Smooth muscle cell (in vitro differentiated cells): ENCODE results near the gene COL18A1. TPM values are rescaled to one million over a fixed set of nuclear protein-coding genes. Genes with fewer than 3 reads are reported as not detected.
"Not testable (repeated sequence)": the region's sequence is repeated elsewhere in the genome, so short reads cannot be mapped to it uniquely, and the experiment has no call there.

Experiments
- DNase-seq: peaks from one replicate; lab custom pipeline; 2025; ENCODE audit not compliant: unreplicated experiment; lab: John Stamatoyannopoulos, UW
- H2AFZ ChIP-seq: fragments of 200-600 bp; sonication (generic); 2 replicates; pipeline ENCODE4 v1.6.0; 2016; ENCODE audit warnings: antibody characterized with exemption, low read depth, mild to moderate bottlenecking
- H3F3A ChIP-seq: fragments of 200-600 bp; sonication (generic); 2 replicates; pipeline ENCODE4 v1.6.0; 2017; ENCODE audit warnings: antibody characterized with exemption, low read depth
- H3K27ac ChIP-seq: fragments of 200-600 bp; sonication (generic); 2 replicates; pipeline ENCODE4 v1.5.1; 2016; ENCODE audit warnings: low read depth, mild to moderate bottlenecking
- H3K27me3 ChIP-seq: fragments of 200-600 bp; sonication (generic); 2 replicates; pipeline ENCODE4 v1.6.1; 2016; ENCODE audit warnings: low read depth, mild to moderate bottlenecking
- H3K36me3 ChIP-seq: fragments of 200-600 bp; sonication (generic); 2 replicates; pipeline ENCODE4 v1.5.1; 2016; ENCODE audit warnings: low read depth
- H3K4me1 ChIP-seq: fragments of 200-600 bp; sonication (generic); 2 replicates; pipeline ENCODE4 v1.5.1; 2016; ENCODE audit warnings: low read depth
- H3K4me2 ChIP-seq: fragments of 200-600 bp; sonication (generic); 2 replicates; pipeline ENCODE4 v1.6.0; 2016; ENCODE audit warnings: mild to moderate bottlenecking
- H3K4me3 ChIP-seq: fragments of 200-600 bp; sonication (generic); 2 replicates; pipeline ENCODE4 v1.5.1; 2016; ENCODE audit warnings: mild to moderate bottlenecking
- H3K79me2 ChIP-seq: fragments of 200-600 bp; sonication (generic); 2 replicates; pipeline ENCODE4 v1.6.0; 2016; ENCODE audit warnings: low read depth, mild to moderate bottlenecking
- H3K9ac ChIP-seq: fragments of 200-600 bp; sonication (generic); 2 replicates; pipeline ENCODE4 v1.6.0; 2016; ENCODE audit warnings: low read depth
- H3K9me3 ChIP-seq: fragments of 200-600 bp; sonication (generic); replicated peaks from 2 replicates; pipeline ENCODE4 v1.5.1; 2016; ENCODE audit warnings: low read depth
- H4K20me1 ChIP-seq: fragments of 200-600 bp; sonication (generic); 2 replicates; pipeline ENCODE4 v1.6.0; 2016; ENCODE audit warnings: low read depth
- WGBS: methylation state at CpG from one replicate; pipeline ENCODE4 v1.1.7; 2016; ENCODE audit warnings: low lambda C conversion rate; 5-methylcytosine and 5-hydroxymethylcytosine counted together
- polyA plus RNA-seq: library from polyadenylated mRNA; unstranded; fragments of >200 nt; fragmentation: Nextera tagmentation; extraction: Ambion mirVana; gene quantifications from 2 replicates; pipeline ENCODE4 v1.2.1, GENCODE V29; 2016
- total RNA-seq: library from RNA; depleted of rRNA; stranded (reverse); fragments of >200 nt; gene quantifications from 2 replicates; pipeline ENCODE4 v1.2.3, GENCODE V29; 2014
- TF ChIP-seq, protein P1 (sequence below): fragments of 200-600 bp; sonication (generic); IDR thresholded peaks from 2 replicates; pipeline ENCODE4 v1.5.1; 2017; ENCODE audit warnings: borderline replicate concordance, mild to moderate bottlenecking, antibody characterized with exemption; ENCODE audit not compliant: insufficient read depth, poor library complexity, severe bottlenecking

COL18A1 gene
- total and polyA plus RNA-seq, 2 experiments from 2014 or later = 192 to 485 TPM

DNA sequence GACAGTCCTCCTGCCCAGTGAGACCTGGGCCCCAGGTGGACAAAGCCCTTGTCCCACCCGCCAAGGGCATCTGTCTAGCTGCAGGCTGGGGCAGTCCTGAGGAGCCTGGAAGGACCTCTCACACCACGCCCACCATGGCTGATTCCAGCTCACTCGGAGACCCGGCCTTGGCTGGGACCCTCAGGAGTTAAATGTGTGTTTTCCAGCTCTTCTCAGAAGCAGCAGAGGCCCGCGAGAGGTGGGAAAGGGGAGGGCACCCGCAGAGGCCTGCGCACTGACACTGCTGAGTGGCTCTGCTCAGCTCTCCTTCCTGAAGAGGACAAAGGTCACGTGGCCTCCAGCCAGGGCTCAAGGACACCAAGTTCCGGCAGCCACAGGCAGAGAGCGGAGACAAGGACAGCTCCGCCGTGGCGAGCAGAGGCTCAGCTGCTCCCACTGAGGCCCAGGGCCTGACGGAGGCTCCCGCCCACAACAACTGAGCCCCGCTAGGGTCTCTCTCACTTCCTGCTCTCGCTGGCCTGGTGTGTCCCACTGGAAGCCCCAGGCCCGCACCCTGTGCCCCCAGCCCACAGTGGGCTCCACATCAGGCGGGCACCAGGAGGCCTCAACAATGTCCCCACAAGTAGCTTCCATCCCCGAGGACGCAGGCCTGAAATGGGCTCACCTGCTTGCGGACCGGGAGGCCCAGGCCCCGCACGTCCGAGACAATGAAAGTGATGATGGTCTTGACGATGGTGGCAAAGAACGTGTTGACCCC is 120.4 kb downstream of the COL18A1 start:
- Histone ChIP-seq H2AFZ (no peak overlapping the region), H3F3A (no peaks in the 10 kb centered on the region), H3K36me3 (no peaks in the 10 kb centered on the region), H3K27me3 (no peaks in the 10 kb centered on the region), H3K9me3 (peaks cover 2% of the 10 kb centered on the region), H4K20me1 (no peaks in the 10 kb centered on the region), H3K4me2 (no peak overlapping the region), H3K79me2 (no peaks in the 10 kb centered on the region), H3K4me1 (no peaks in the 10 kb centered on the region), H3K4me3 (no peak overlapping the region), H3K27ac (no peak overlapping the region), H3K9ac (no peak overlapping the region)
- 96% methylated on average over 26 of the region's 29 CpGs for WGBS
- TF ChIP-seq, protein P1, sequence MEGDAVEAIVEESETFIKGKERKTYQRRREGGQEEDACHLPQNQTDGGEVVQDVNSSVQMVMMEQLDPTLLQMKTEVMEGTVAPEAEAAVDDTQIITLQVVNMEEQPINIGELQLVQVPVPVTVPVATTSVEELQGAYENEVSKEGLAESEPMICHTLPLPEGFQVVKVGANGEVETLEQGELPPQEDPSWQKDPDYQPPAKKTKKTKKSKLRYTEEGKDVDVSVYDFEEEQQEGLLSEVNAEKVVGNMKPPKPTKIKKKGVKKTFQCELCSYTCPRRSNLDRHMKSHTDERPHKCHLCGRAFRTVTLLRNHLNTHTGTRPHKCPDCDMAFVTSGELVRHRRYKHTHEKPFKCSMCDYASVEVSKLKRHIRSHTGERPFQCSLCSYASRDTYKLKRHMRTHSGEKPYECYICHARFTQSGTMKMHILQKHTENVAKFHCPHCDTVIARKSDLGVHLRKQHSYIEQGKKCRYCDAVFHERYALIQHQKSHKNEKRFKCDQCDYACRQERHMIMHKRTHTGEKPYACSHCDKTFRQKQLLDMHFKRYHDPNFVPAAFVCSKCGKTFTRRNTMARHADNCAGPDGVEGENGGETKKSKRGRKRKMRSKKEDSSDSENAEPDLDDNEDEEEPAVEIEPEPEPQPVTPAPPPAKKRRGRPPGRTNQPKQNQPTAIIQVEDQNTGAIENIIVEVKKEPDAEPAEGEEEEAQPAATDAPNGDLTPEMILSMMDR = no peak
- DNase-seq = no peak

DNA sequence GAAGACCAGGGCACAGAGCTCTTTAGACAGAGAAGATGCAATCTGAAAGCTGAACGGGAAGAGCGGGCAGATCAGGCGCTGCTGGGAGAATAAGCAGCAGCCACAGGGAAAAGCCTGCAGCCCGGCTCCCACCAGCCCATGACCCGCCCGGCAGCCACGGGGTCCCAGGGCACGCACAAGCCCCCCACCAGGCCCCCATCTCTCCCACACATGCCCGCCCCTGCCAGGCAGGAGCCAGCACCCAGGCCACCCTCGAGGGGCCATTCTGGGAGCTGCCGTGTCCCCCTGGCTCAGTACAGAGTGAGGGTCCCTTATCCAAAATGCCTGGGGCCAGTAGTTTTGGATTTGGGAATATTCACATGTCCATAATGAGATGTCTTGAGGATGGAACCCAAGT is 120.9 kb downstream of the COL18A1 start:
- H4K20me1 ChIP-seq = no peaks in the 10 kb centered on the region
- H2AFZ ChIP-seq = no peak overlapping the region
- no peak overlapping the region for H3K9ac ChIP-seq
- H3K27ac ChIP-seq = no peak overlapping the region
- H3K36me3 ChIP-seq = no peaks in the 10 kb centered on the region
- no peaks in the 10 kb centered on the region for H3K27me3 ChIP-seq
- no peaks in the 10 kb centered on the region for H3K9me3 ChIP-seq
- no peak for DNase-seq
- no peaks in the 10 kb centered on the region for H3K4me1 ChIP-seq
- no peaks in the 10 kb centered on the region for H3K79me2 ChIP-seq
- H3K4me2 ChIP-seq = no peak overlapping the region
- WGBS = 97% methylated on average over 11 of the region's 11 CpGs
- no peaks in the 10 kb centered on the region for H3F3A ChIP-seq
- TF ChIP-seq, protein P1 = no peak
- H3K4me3 ChIP-seq = no peak overlapping the region

DNA sequence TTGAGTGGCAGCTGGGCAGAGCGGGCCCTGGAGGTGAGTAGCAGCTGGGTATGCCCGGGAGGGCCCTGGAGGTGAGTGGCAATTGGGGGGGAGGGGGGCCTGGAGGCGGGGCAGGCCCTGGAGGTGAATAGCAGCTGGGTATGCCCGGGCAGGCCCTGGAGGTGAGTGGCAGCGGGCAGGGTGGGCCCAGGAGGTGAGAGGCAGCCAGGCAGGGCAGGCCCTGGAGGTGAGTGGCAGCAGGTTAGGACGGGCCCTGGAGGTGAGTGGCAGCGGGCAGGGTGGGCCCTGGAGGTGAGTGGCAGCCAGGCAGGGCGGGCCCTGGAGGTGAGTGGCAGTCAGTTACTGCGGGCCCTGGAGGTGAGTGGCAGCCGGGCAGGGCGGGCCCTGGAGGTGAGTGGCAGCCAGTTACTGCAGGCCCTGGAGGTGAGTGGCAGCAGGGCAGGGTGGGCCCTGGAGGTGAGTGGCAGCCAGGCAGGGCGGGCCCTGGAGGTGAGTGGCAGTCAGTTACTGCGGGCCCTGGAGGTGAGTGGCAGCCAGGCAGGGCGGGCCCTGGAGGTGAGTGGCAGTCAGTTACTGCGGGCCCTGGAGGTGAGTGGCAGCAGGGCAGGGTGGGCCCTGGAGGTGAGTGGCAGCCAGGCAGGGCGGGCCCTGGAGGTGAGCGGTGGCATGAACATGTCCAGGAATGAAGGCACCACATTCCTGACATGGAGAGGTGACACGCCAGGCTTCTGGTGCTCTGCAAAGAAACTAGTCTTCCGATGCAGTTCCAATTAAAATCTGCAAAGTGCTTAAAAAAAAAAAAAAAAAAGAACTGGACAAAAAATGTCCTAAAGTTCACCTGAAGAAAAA is 122.4 kb downstream of the COL18A1 start:
- DNase-seq, H3K27me3 ChIP-seq, H3K36me3 ChIP-seq, H3K4me3 ChIP-seq, H2AFZ ChIP-seq, H3K79me2 ChIP-seq, H3K27ac ChIP-seq, H4K20me1 ChIP-seq, H3F3A ChIP-seq, H3K9ac ChIP-seq, H3K4me1 ChIP-seq, H3K9me3 ChIP-seq, H3K4me2 ChIP-seq: not testable (repeated sequence)
- 85% methylated on average over 16 of the region's 19 CpGs for WGBS

DNA sequence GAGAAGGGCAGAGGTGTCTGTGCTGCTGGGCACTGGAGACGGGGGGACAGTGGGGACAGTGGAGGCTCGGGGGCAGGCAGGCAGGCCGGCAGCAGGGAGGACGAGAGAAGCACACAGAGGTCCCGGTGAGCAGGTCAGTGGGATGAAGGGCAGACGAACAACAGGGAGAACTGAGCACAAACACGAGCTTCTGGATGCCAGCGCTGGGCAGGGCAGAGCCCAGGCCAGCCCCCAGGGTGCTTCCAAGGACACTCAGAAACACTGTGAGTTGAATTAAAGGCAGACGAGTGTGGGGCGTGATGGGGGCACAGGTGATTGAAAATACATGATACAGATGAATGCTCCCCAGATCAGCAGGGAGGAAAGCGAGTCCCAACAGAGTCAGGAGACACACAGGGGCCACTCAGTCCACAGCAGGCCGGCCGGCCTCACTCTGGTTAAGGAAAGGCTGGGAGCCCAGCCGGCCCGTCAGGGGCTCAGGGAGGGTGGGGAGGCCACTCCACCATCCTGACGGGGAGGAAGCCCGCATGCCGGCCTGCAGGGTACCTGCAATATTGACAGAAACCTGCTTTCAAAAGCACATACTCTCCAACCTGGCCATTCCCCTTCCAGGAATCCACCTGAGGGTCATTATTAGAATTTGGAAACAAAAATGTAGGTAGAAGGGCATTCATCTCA is 123.2 kb downstream of the COL18A1 start:
- Histone ChIP-seq H3K4me3 (no peak overlapping the region), H3K27ac (no peak overlapping the region), H3K27me3 (no peaks in the 10 kb centered on the region), H3F3A (no peaks in the 10 kb centered on the region), H3K36me3 (no peaks in the 10 kb centered on the region), H3K9ac (no peak overlapping the region), H3K4me2 (no peak overlapping the region), H2AFZ (no peak overlapping the region), H3K9me3 (no peaks in the 10 kb centered on the region), H4K20me1 (no peaks in the 10 kb centered on the region), H3K4me1 (no peaks in the 10 kb centered on the region), H3K79me2 (no peaks in the 10 kb centered on the region)
- no peak for DNase-seq
- TF ChIP-seq, protein P1 = no peak
- 89% methylated on average over 18 of the region's 18 CpGs for WGBS
